Endothelial cell of umbilical vein (primary cell): ENCODE data around the gene SP1. TPM values are rescaled to one million over a fixed set of nuclear protein-coding genes. Genes with fewer than 3 reads are reported as not detected.

Source experiments
- BruUV-seq: library from RNA; stranded (reverse); fragments of 400-500 nt; replicated peaks from 2 replicates; lab custom pipeline; 2021; lab: Mats Ljungman, UMichigan
- CTCF ChIA-PET: fragments of 300-600, 350-600 bp; sonication (Branson Sonifier 250); formaldehyde crosslinking; loops from one replicate; lab custom pipeline; 2021; ENCODE audit warnings: antibody characterized with exemption, inconsistent platforms; lab: Charles Lee
- POLR2A ChIA-PET: fragments of 300-600, 350-600 bp; sonication (Branson Sonifier 250); formaldehyde crosslinking; loops from one replicate; lab custom pipeline; 2021; ENCODE audit warnings: antibody characterized with exemption, inconsistent platforms; lab: Charles Lee
- DNase-seq: peaks from one replicate; pipeline ENCODE4 v3.0.0-alpha.2; 2011; ENCODE audit warnings: low read depth, low spot score
- FAIRE-seq: peaks from 2 replicates; lab custom pipeline; 2011; peaks lifted over from hg19 to GRCh38; lab: Jason Lieb, UNC
- H2AFZ ChIP-seq: 2 replicates; pipeline ENCODE4 v1.6.0; 2012; ENCODE audit warnings: low read depth, low read length, control low read depth, inconsistent platforms
- H3K27ac ChIP-seq: 2 replicates; pipeline ENCODE4 v1.5.1; 2011; ENCODE audit warnings: low read depth, mild to moderate bottlenecking, control low read depth, low read length, moderate library complexity; ENCODE audit not compliant: insufficient read depth
- H3K27me3 ChIP-seq, 2 experiments: 2 replicates each; pipeline versions ENCODE4 v1.6.0 to v1.6.1; 2011; ENCODE audit warnings: low read length in 2 of 2, mixed read lengths in 1 of 2; ENCODE audit not compliant: control insufficient read depth in 2 of 2, insufficient read depth in 2 of 2
- H3K36me3 ChIP-seq, 2 experiments: 2 replicates in 1 of 2; 3 replicates in 1 of 2; pipeline ENCODE4 v1.5.1; 2011; ENCODE audit warnings: low read length in 2 of 2, mild to moderate bottlenecking in 1 of 2, moderate library complexity in 1 of 2; ENCODE audit not compliant: control insufficient read depth in 2 of 2, insufficient read depth in 2 of 2; ENCODE audit errors: extremely low read depth in 1 of 2
- H3K4me1 ChIP-seq: 3 replicates; pipeline ENCODE4 v1.5.1; 2011; ENCODE audit warnings: mild to moderate bottlenecking, low read length; ENCODE audit not compliant: control insufficient read depth, insufficient read depth; ENCODE audit errors: extremely low read depth
- H3K4me2 ChIP-seq: 2 replicates; pipeline ENCODE4 v1.6.1; 2011; ENCODE audit warnings: low read length, control low read depth, mixed read lengths; ENCODE audit not compliant: insufficient read depth
- H3K4me3 ChIP-seq, 3 experiments: fragments of 200-600 bp in 1 of 3; sonication (generic), shearing (Covaris generic) in 1 of 3; replicated peaks in 1 of 3; 2 replicates each; pipeline ENCODE4 v1.5.1; 2011 to 2016; ENCODE audit warnings: control low read depth in 3 of 3, low read length in 3 of 3, mild to moderate bottlenecking in 2 of 3, inconsistent platforms in 1 of 3, low read depth in 1 of 3, moderate library complexity in 1 of 3; ENCODE audit not compliant: insufficient read depth in 1 of 3
- H3K79me2 ChIP-seq: 2 replicates; pipeline ENCODE4 v1.6.0; 2012; ENCODE audit warnings: low read length, inconsistent platforms; ENCODE audit not compliant: control insufficient read depth, insufficient read depth
- H3K9ac ChIP-seq: replicated peaks from 2 replicates; pipeline ENCODE3; 2011; ENCODE audit warnings: low read length, control low read depth; ENCODE audit not compliant: insufficient read depth; ENCODE audit errors: extremely low read depth
- H3K9me1 ChIP-seq: replicated peaks from 3 replicates; pipeline ENCODE4 v1.6.0; 2011; ENCODE audit warnings: mild to moderate bottlenecking, low read length; ENCODE audit not compliant: control insufficient read depth, insufficient read depth; ENCODE audit errors: extremely low read depth
- H3K9me3 ChIP-seq: replicated peaks from 2 replicates; pipeline ENCODE4 v1.5.1; 2012; ENCODE audit warnings: low read length, inconsistent platforms; ENCODE audit not compliant: control insufficient read depth, insufficient read depth
- H4K20me1 ChIP-seq: replicated peaks from 2 replicates; pipeline ENCODE3; 2011; ENCODE audit warnings: mild to moderate bottlenecking, low read length; ENCODE audit not compliant: control insufficient read depth, insufficient read depth; ENCODE audit errors: extremely low read depth
- CTCF ChIP-seq, 2 donors: IDR thresholded peaks; 1 replicate in 1 of 2; 2 replicates in 1 of 2; pipeline ENCODE4 v1.5.1; 2011; ENCODE audit warnings: low read length in 2 of 2, mild to moderate bottlenecking in 2 of 2, moderate library complexity in 2 of 2, control low read depth in 1 of 2, inconsistent platforms in 1 of 2, low read depth in 1 of 2; ENCODE audit not compliant: insufficient read depth in 1 of 2; ENCODE audit errors: extremely low read depth in 1 of 2
- EZH2 ChIP-seq: IDR thresholded peaks from 2 replicates; pipeline ENCODE4 v1.6.1; 2012; ENCODE audit warnings: borderline replicate concordance, low read depth, mild to moderate bottlenecking, moderate library complexity, low read length, inconsistent platforms; ENCODE audit not compliant: severe bottlenecking
- FOS ChIP-seq: IDR thresholded peaks from 2 replicates; pipeline ENCODE4 v1.6.1; 2011; ENCODE audit warnings: mild to moderate bottlenecking, low read length, moderate library complexity, borderline replicate concordance; ENCODE audit not compliant: insufficient read depth
- GATA2 ChIP-seq: IDR thresholded peaks from 2 replicates; pipeline ENCODE4 v1.7.0; 2011; ENCODE audit warnings: low read depth, mild to moderate bottlenecking, moderate library complexity, mixed read lengths, low read length; ENCODE audit not compliant: insufficient read length, insufficient read depth
- JUN ChIP-seq: IDR thresholded peaks from 2 replicates; pipeline ENCODE4 v1.6.1; 2011; ENCODE audit warnings: borderline replicate concordance, low read depth; ENCODE audit not compliant: insufficient read length, insufficient read depth
- MAX ChIP-seq: IDR thresholded peaks from 2 replicates; pipeline ENCODE4 v1.6.1; 2011; ENCODE audit not compliant: insufficient read depth, insufficient read length
- MYC ChIP-seq: IDR thresholded peaks from one replicate; pipeline ENCODE4 v1.6.1; 2011; ENCODE audit warnings: mild to moderate bottlenecking, low read depth, low read length
- POLR2A ChIP-seq: IDR thresholded peaks from 2 replicates; pipeline ENCODE4 v1.6.1; 2012; ENCODE audit warnings: low read depth, mild to moderate bottlenecking, control low read depth, low read length
- POLR2AphosphoS5 ChIP-seq: IDR thresholded peaks from 2 replicates; pipeline ENCODE4 v1.6.1; 2012; ENCODE audit warnings: low read depth, mild to moderate bottlenecking, control low read depth, low read length, moderate library complexity; ENCODE audit not compliant: insufficient read depth
- dilution Hi-C: fragments of 300-500 bp; cut with MboI; formaldehyde crosslinking; loops from one replicate; pipeline ENCODE4 v1.15.0; 2019; ENCODE audit warnings: low sequenced_read_pairs; ENCODE audit not compliant: extremely low pct_ligation_motif_present
- intact Hi-C: fragments of 100-400 bp; cut with micrococcal nuclease; formaldehyde crosslinking; loops from one replicate; pipeline ENCODE4 v1.10.0; 2022
- polyA plus RNA-seq, 4 experiments: library from polyadenylated mRNA; depleted of rRNA in 3 of 4; stranded (reverse) in 3 of 4; unstranded in 1 of 4; fragments of >200 nt; gene quantifications; 2 replicates each; pipeline versions ENCODE4 v1.2.1 to v1.2.3, GENCODE V29; 2011 to 2012; ENCODE audit warnings: missing spikeins in 1 of 4
- total RNA-seq: library from RNA; stranded (reverse); gene quantifications from 2 replicates; pipeline ENCODE4 v1.2.3, GENCODE V29; 2021

SP1 gene
- total and polyA plus RNA-seq, 2 donors (not counting 3 experiments of a cell fraction or from before 2014, with no cell fraction given) = 34.8 to 56.3 TPM

- no peak overlapping the region for H2AFZ ChIP-seq
- POLR2A ChIA-PET = no interaction called here
- peaks cover 62 to 78% of the 10 kb centered on the region in 2 experiments for H3K36me3 ChIP-seq
- no peak for DNase-seq
- no TSS peak for BruUV-seq
- intact Hi-C loops (no loop called here), dilution Hi-C loops (no loop called here)
- peaks cover 87% of the 10 kb centered on the region for H3K79me2 ChIP-seq
- no peaks in the 10 kb centered on the region for H3K27me3 ChIP-seq
- no peaks in the 10 kb centered on the region for H3K4me1 ChIP-seq
- H3K9me1 ChIP-seq = no peaks in the 10 kb centered on the region
- CTCF ChIA-PET = interaction anchor here (1.2 kb wide), 1 partner anchor 15 kb away, joined by 6 read pairs; no protein-coding TSS in a partner anchor
- peaks cover 18% of the 10 kb centered on the region for H4K20me1 ChIP-seq
- no peak overlapping the region for H3K4me2 ChIP-seq
- no peak overlapping the region for H3K4me3 ChIP-seq
- no peak overlapping the region for H3K27ac ChIP-seq
- FAIRE-seq = no peak
- no peaks in the 10 kb centered on the region for H3K9me3 ChIP-seq
- H3K9ac ChIP-seq = no peak overlapping the region
- TF ChIP-seq MYC (no peak), POLR2AphosphoS5 (no peak), JUN (no peak), EZH2 (no peak), CTCF (IDR thresholded peaks at IDR 0.05; ENCODE audit: extremely low read depth in 1 of 2, insufficient read depth in 1 of 2, low read depth in 1 of 2, low read length in 2 of 2) (no peak), MAX (no peak), POLR2A (no peak), FOS (no peak), GATA2 (no peak)
These were observed 81.6 kb downstream of the SP1 start for GRCh38 chr12:53461591-53461990.
